ENCODE results near the gene LANCL2.

- TF ChIP-seq POLR2AphosphoS5 (IDR thresholded peaks at IDR 0.05) (no peak), POLR2A (IDR thresholded peaks at IDR 0.05) (no peak), CTCF (IDR thresholded peaks at IDR 0.05) (no peak)
Observed at GRCh38 chr7:55344840-55345239, 20.3 kb upstream of the LANCL2 start.
